ENCODE measurements around the gene TERB1. TPM values are rescaled to one million over a fixed set of nuclear protein-coding genes. Genes with fewer than 3 reads are reported as not detected.

Gene TERB1
- total RNA-seq, 2 donors from 2014 or later: not detected

DNA sequence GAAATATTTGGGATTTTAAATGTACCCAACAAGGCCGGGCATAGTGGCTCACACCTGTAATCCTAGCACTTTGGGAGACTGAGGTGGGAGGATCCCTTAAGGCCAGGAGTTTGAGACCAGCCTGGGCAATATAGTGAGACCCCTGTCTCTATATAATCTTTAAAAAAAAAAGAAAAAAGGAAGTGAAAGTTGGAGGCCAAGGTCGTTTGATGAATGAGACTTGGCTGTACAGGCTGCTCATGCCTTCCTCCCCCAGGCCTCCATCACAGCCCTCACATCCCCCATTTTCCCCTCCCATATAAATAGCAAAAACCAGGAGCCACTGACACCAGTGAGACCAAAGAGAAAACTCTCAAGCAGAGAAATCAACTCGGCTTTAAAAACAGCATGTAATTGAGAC, 39.5 kb upstream of the TERB1 start:
- Histone ChIP-seq H3K27ac (no peak overlapping the region), H3K4me1 (peaks cover 0 to 14% of the 10 kb centered on the region in 2 donors), H3K36me3 (no peaks in the 10 kb centered on the region), H3K27me3 (peaks cover 0 to 3% of the 10 kb centered on the region in 2 donors), H3K4me3 (no peak overlapping the region), H3K9me3 (no peaks in the 10 kb centered on the region)
- TF ChIP-seq, protein P1, sequence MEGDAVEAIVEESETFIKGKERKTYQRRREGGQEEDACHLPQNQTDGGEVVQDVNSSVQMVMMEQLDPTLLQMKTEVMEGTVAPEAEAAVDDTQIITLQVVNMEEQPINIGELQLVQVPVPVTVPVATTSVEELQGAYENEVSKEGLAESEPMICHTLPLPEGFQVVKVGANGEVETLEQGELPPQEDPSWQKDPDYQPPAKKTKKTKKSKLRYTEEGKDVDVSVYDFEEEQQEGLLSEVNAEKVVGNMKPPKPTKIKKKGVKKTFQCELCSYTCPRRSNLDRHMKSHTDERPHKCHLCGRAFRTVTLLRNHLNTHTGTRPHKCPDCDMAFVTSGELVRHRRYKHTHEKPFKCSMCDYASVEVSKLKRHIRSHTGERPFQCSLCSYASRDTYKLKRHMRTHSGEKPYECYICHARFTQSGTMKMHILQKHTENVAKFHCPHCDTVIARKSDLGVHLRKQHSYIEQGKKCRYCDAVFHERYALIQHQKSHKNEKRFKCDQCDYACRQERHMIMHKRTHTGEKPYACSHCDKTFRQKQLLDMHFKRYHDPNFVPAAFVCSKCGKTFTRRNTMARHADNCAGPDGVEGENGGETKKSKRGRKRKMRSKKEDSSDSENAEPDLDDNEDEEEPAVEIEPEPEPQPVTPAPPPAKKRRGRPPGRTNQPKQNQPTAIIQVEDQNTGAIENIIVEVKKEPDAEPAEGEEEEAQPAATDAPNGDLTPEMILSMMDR (IDR thresholded peaks at IDR 0.05): no peak
- no peak for DNase-seq (ENCODE audit: low spot score)

DNA sequence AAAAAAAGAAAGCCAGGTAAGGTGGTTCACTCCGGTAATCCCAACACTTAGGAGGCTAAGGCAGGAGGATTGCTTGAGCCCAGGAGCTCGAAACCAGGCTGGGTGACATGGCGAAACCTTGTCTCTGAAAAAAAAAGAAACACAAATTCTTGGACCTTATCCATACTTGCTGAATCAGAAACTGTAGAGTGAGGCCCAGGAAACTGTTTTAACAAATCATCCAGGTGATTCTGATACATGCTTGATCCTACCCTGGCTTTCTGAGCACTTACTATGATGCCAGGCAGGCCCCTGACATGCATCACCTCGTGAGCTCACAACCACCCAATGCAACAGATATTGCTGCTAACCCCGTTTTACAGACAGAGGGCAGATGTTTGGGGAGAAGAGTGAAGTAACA, 33.4 kb upstream of the TERB1 start:
- TF ChIP-seq, protein P1 (IDR thresholded peaks at IDR 0.05): no peak
- Histone ChIP-seq H3K36me3 (no peaks in the 10 kb centered on the region), H3K9me3 (no peaks in the 10 kb centered on the region), H3K4me3 (no peak overlapping the region), H3K27ac (no peak overlapping the region), H3K27me3 (no peaks in the 10 kb centered on the region), H3K4me1 (peaks cover 0 to 6% of the 10 kb centered on the region in 2 donors)
- no peak for DNase-seq (ENCODE audit: low spot score)

DNA sequence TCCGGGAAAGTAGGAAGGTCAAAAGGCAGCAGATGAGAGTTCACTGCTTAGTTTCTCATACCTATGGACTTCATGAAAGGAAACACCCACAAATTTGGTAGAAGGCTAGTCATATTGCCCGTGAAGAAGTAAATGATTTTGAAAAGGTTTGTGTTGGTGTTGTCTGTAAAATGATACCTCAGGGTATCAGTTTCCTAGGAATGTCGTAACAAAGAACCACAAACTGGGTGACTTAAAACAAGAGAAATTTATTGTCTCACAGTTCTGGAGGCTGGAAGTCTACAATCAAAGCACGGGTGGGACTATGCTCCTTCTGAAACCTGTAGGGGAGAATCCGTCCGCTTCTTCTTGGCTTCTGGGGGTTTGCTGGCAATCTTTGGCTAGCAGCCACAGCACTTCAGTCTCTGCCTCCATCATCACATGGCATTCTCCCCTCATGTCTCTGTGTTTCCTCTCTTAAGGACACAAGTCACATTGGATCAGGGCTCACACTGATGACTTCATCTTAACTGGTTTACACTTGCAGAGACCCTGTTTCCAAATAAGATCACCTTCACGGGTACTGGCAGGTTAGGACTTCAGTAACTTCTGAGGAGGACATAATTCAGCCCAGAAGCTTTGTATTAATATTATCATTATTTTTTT, 31.4 kb upstream of the TERB1 start:
- Histone ChIP-seq H3K9me3 (no peaks in the 10 kb centered on the region), H3K4me3 (no peak overlapping the region), H3K27me3 (no peaks in the 10 kb centered on the region), H3K36me3 (no peaks in the 10 kb centered on the region), H3K27ac (no peak overlapping the region), H3K4me1 (peaks cover 0 to 17% of the 10 kb centered on the region in 2 donors)
- DNase-seq (ENCODE audit: low spot score): no peak
- TF ChIP-seq, protein P1 (IDR thresholded peaks at IDR 0.05): no peak

DNA sequence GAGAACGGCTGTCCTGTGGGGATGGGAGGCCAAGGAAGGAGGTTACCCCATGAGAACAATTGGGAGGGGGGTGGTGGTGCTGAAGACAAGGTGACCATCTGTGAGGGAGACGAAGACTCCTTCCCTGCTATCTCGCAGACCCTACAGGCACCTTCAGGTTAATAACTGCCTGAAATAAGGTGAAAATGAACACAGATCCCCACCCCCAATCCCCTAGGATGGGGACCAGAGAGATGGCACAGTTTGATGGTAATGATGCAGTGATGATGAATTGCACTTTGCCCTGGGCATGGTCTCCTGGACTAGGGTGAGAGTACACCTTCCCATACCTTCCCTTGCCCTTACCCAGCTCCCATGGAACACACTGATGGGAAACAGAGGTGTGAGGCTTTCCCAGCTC, 30.8 kb upstream of the TERB1 start:
- Histone ChIP-seq H3K27ac (no peak overlapping the region), H3K9me3 (no peaks in the 10 kb centered on the region), H3K27me3 (no peaks in the 10 kb centered on the region), H3K36me3 (no peaks in the 10 kb centered on the region), H3K4me3 (no peak overlapping the region), H3K4me1 (peaks cover 0 to 17% of the 10 kb centered on the region in 2 donors)
- TF ChIP-seq, protein P1 (IDR thresholded peaks at IDR 0.05): no peak
- no peak for DNase-seq (ENCODE audit: low spot score)

DNA sequence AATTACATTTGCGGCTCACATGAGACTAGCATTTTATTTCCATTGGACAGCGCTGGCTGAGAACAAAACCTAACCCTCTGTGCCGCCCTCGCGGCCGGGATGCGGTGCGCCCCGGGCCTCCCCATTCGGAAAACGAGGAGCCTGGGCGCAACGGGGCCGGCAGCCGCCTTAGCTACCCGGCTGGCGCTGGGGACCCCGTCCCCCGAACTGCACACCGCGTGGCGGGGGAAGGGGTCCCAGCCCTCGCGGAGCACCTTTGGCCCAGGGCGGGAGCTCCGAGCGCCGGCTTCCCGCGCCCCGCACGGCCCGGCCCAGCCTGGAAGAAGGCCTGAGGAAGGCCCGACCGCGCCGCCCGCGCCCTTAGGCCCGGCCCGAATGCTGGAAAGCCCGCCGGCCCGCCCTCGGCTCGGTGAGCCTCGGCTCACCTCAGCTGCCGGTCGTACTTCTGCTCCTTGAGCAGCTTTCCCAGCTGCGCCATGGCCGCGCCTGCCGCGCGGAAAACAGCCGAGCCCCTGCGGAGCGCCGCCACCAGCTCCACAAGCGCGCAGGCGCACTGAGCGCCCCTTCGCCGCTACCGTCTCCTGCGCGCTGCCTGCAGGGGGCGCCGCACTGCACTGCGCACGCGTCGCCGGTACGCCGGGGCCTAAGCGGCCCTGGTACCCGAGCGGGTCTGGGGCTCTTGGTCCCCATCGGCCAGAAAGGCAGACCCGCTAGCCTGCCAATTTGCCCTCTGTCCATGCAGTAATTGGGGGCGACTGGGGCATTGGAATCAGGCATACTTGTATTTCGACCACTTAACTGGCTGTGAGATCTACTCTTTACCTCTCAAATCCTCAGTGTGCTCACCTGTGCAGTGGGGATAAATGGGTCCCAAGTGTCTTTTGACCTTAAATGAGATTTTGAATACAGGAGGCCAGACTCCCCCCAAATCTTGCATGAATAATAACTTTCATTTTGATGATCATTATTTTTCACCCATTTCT, 29.3 kb upstream of the TERB1 start, which contains the start of gene NAE1:
NAE1 (minus strand) TSS at position 555 of the 983 bp plus-strand sequence; CDS start at position 478, 77 bp downstream.
- Histone ChIP-seq H3K36me3 (peaks cover 14% of the 10 kb centered on the region), H3K9me3 (no peaks in the 10 kb centered on the region), H3K27me3 (no peaks in the 10 kb centered on the region), H3K4me3 (peak within 1 kb of the TSS; percentile 69 to 91), H3K27ac (peak within 1 kb of the TSS; percentile 87 to 92), H3K4me1 (peaks cover 0 to 17% of the 10 kb centered on the region in 2 donors)
- DNase-seq (ENCODE audit: low spot score): peak; percentile 73
- TF ChIP-seq, protein P1 (IDR thresholded peaks at IDR 0.05): peak; percentile 97 to 99
